KMS-11 (cell line): Measurements from ENCODE around the gene ARHGEF17.

ENCODE experiments used
- H2AFZ ChIP-seq: fragments of 200-600 bp; sonication (generic); 2 replicates; pipeline ENCODE4 v1.6.1; 2016; ENCODE audit warnings: antibody characterized with exemption, mixed run types, low read depth
- H3K27ac ChIP-seq: fragments of 200-600 bp; sonication (generic); 2 replicates; pipeline ENCODE4 v1.6.1; 2016; ENCODE audit warnings: mild to moderate bottlenecking, mixed run types
- H3K27me3 ChIP-seq: fragments of 200-600 bp; sonication (generic); 2 replicates; pipeline ENCODE4 v1.6.1; 2017; ENCODE audit warnings: mild to moderate bottlenecking, low read depth, mixed run types, moderate library complexity; ENCODE audit not compliant: insufficient read depth
- H3K36me3 ChIP-seq: fragments of 200-600 bp; sonication (generic); 2 replicates; pipeline ENCODE4 v1.6.1; 2017; ENCODE audit warnings: mild to moderate bottlenecking, mixed run types; ENCODE audit not compliant: insufficient read depth
- H3K4me1 ChIP-seq: fragments of 200-600 bp; sonication (generic); 2 replicates; pipeline ENCODE4 v1.6.1; 2016; ENCODE audit warnings: mild to moderate bottlenecking, low read depth, mixed run types; ENCODE audit not compliant: poor library complexity, severe bottlenecking
- H3K4me2 ChIP-seq: fragments of 200-600 bp; sonication (generic); 2 replicates; pipeline ENCODE4 v1.7.0; 2016; ENCODE audit warnings: mild to moderate bottlenecking, mixed run types
- H3K4me3 ChIP-seq: fragments of 200-600 bp; sonication (generic); IDR thresholded peaks from 2 replicates; pipeline ENCODE4 v1.6.1; 2017; ENCODE audit warnings: low read depth, low read length, mixed read lengths; ENCODE audit not compliant: insufficient read depth
- H3K79me2 ChIP-seq: fragments of 200-600 bp; sonication (generic); 2 replicates; pipeline ENCODE4 v1.6.1; 2016; ENCODE audit warnings: low read depth, mixed run types; ENCODE audit not compliant: insufficient read depth
- H3K9ac ChIP-seq: fragments of 200-600 bp; sonication (generic); 2 replicates; pipeline ENCODE4 v1.6.1; 2016; ENCODE audit warnings: mild to moderate bottlenecking, mixed run types
- H4K20me1 ChIP-seq: fragments of 200-600 bp; sonication (generic); 2 replicates; pipeline ENCODE4 v1.6.1; 2016; ENCODE audit warnings: mild to moderate bottlenecking, mixed run types; ENCODE audit not compliant: insufficient read depth
- CTCF ChIP-seq: fragments of 200-600 bp; sonication (generic); conservative IDR thresholded peaks from 2 replicates; pipeline ENCODE4 v1.6.1; 2017; ENCODE audit warnings: low read depth, mild to moderate bottlenecking, antibody characterized with exemption, low read length, moderate library complexity, mixed read lengths

Gene ARHGEF17

GRCh38 chr11:73363147-73363546 is 55.1 kb downstream of the ARHGEF17 start:
- no peak overlapping the region for H3K4me2 ChIP-seq
- TF ChIP-seq CTCF, result no peak
- no peaks in the 10 kb centered on the region for H3K4me1 ChIP-seq
- H3K36me3 ChIP-seq, result no peaks in the 10 kb centered on the region
- H3K9ac ChIP-seq, result no peak overlapping the region
- no peak overlapping the region for H2AFZ ChIP-seq
- H3K79me2 ChIP-seq, result no peaks in the 10 kb centered on the region
- no peak overlapping the region for H3K27ac ChIP-seq
- no peaks in the 10 kb centered on the region for H3K27me3 ChIP-seq
- no peak overlapping the region for H3K4me3 ChIP-seq
- no peaks in the 10 kb centered on the region for H4K20me1 ChIP-seq

GRCh38 chr11:73365352-73366264 is 57.5 kb downstream of the ARHGEF17 start:
- no peaks in the 10 kb centered on the region for H3K79me2 ChIP-seq
- no peak overlapping the region for H3K4me3 ChIP-seq
- H3K4me1 ChIP-seq, result no peaks in the 10 kb centered on the region
- H3K27me3 ChIP-seq, result no peaks in the 10 kb centered on the region
- no peak overlapping the region for H2AFZ ChIP-seq
- no peak overlapping the region for H3K9ac ChIP-seq
- no peaks in the 10 kb centered on the region for H3K36me3 ChIP-seq
- no peak overlapping the region for H3K27ac ChIP-seq
- H4K20me1 ChIP-seq, result no peaks in the 10 kb centered on the region
- no peak for TF ChIP-seq CTCF
- no peak overlapping the region for H3K4me2 ChIP-seq

- H3K4me2 ChIP-seq, result no peak overlapping the region
- no peak overlapping the region for H3K4me3 ChIP-seq
- H3K9ac ChIP-seq, result no peak overlapping the region
- H3K27me3 ChIP-seq, result no peaks in the 10 kb centered on the region
- no peaks in the 10 kb centered on the region for H3K36me3 ChIP-seq
- no peaks in the 10 kb centered on the region for H3K79me2 ChIP-seq
- H2AFZ ChIP-seq, result no peak overlapping the region
- no peak for TF ChIP-seq CTCF
- no peak overlapping the region for H3K27ac ChIP-seq
- H4K20me1 ChIP-seq, result no peaks in the 10 kb centered on the region
- no peaks in the 10 kb centered on the region for H3K4me1 ChIP-seq
These were observed 58.2 kb downstream of the ARHGEF17 start for GRCh38 chr11:73366265-73366610.

GRCh38 chr11:73366953-73367352 is 58.9 kb downstream of the ARHGEF17 start:
- H3K9ac ChIP-seq, result no peak overlapping the region
- H3K4me2 ChIP-seq, result no peak overlapping the region
- no peak overlapping the region for H3K4me3 ChIP-seq
- H3K27ac ChIP-seq, result no peak overlapping the region
- no peaks in the 10 kb centered on the region for H3K27me3 ChIP-seq
- no peaks in the 10 kb centered on the region for H3K4me1 ChIP-seq
- H4K20me1 ChIP-seq, result no peaks in the 10 kb centered on the region
- no peaks in the 10 kb centered on the region for H3K36me3 ChIP-seq
- H3K79me2 ChIP-seq, result no peaks in the 10 kb centered on the region
- TF ChIP-seq CTCF, result no peak
- H2AFZ ChIP-seq, result no peak overlapping the region
